CMK (cell line): ENCODE measurements around the gene CCDC34.

Source experiments
- DNase-seq: peaks from one replicate; pipeline ENCODE4 v3.0.0-alpha.2; 2010; ENCODE audit warnings: low read depth

Gene CCDC34

DNA sequence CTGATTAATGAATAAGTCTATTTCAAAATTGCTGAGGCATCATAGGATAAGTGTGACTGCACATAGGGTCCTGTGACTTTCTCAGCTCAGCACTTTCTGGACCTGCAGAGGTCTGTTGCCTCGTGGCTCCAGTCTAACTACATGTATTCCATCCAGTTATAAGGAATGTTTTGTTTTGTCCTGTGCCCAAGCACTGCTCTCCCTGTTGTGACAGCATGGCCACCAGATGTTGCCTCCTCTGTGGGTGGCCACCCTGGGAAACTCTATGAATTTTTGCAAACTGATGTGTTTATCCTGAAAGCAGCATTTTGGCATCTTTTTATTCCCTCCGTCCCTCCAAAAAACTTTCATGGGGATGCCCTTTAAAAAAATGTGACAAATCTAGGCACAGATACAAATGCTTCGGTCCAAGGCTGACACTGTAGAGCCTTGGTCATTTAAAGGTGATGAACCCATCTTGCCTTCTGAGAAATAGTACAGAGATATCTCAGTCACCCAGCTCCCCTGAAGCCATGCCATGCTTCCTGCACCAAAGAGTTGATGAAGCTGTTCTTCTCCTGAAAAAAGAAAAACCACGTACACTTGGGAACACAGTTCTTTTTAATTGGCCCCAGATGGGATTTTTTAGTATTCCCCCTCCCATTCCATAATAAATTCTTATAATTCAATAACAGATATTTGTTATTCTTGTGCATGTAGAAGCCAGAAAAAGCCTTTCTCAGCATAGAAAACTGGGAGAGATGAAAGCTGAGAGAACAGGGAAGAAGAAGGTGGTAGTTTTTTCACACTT, 72.6 kb downstream of the CCDC34 start:
- no peak for DNase-seq
